Liver (tissue), 9 donors: ENCODE data around the gene RNF220. TPM values are rescaled to one million over a fixed set of nuclear protein-coding genes. Genes with fewer than 3 reads are reported as not detected.

Source experiments
- DNase-seq: peaks from one replicate; pipeline ENCODE4 v3.0.0-alpha.2; 2017; ENCODE audit warnings: low spot score
- H3K27ac ChIP-seq, 2 donors: one replicate each; pipeline ENCODE4 v1.7.0; 2013; ENCODE audit warnings: inconsistent platforms in 2 of 2, low read length in 2 of 2, control low read depth in 1 of 2, low read depth in 1 of 2, mild to moderate bottlenecking in 1 of 2
- H3K27me3 ChIP-seq, 4 donors: one replicate each; pipeline versions ENCODE4 v1.6.1 to v1.7.0; 2013; ENCODE audit warnings: low read length in 3 of 4, inconsistent platforms in 1 of 4, mild to moderate bottlenecking in 1 of 4, moderate library complexity in 1 of 4; ENCODE audit not compliant: control insufficient read depth in 4 of 4, insufficient read depth in 4 of 4
- H3K36me3 ChIP-seq, 4 donors: one replicate each; pipeline versions ENCODE4 v1.6.1 to v1.7.0; 2013; ENCODE audit warnings: low read length in 3 of 4, mild to moderate bottlenecking in 3 of 4, low read depth in 1 of 4, moderate library complexity in 1 of 4; ENCODE audit not compliant: control insufficient read depth in 4 of 4, insufficient read depth in 3 of 4
- H3K4me1 ChIP-seq, 4 donors: one replicate each; pipeline versions ENCODE4 v1.6.1 to v1.7.0; 2013; ENCODE audit warnings: low read length in 3 of 4, mild to moderate bottlenecking in 3 of 4, moderate library complexity in 1 of 4; ENCODE audit not compliant: control insufficient read depth in 4 of 4, insufficient read depth in 4 of 4
- H3K4me3 ChIP-seq, 3 donors: one replicate each; pipeline versions ENCODE4 v1.6.1 to v1.7.0; 2013; ENCODE audit warnings: low read length in 3 of 3, control low read depth in 1 of 3, low read depth in 1 of 3, mild to moderate bottlenecking in 1 of 3
- H3K9ac ChIP-seq, 2 donors: one replicate each; pipeline ENCODE4 v1.7.0; 2013; ENCODE audit warnings: low read length in 2 of 2, mild to moderate bottlenecking in 2 of 2, moderate library complexity in 2 of 2, control low read depth in 1 of 2, low read depth in 1 of 2
- H3K9me3 ChIP-seq, 4 donors: one replicate each; pipeline versions ENCODE4 v1.6.1 to v1.7.0; 2013; ENCODE audit warnings: low read length in 3 of 4; ENCODE audit not compliant: control insufficient read depth in 4 of 4
- CTCF ChIP-seq: fragments of 150-350 bp; IDR thresholded peaks from 2 replicates; pipeline ENCODE4 v1.5.1; 2017; ENCODE audit warnings: improper control_type of control experiment, low read depth, low read length; ENCODE audit not compliant: missing input control
- EGR1 ChIP-seq, 2 donors: IDR thresholded peaks; 2 replicates each; pipeline ENCODE4 v1.6.1; 2016 to 2018; ENCODE audit warnings: antibody characterized with exemption in 2 of 2, low read depth in 2 of 2
- FOXA1 ChIP-seq: IDR thresholded peaks from 2 replicates; pipeline ENCODE4 v1.6.1; 2016; ENCODE audit warnings: antibody characterized with exemption
- FOXA2 ChIP-seq: IDR thresholded peaks from 2 replicates; pipeline ENCODE4 v1.6.1; 2016; ENCODE audit warnings: antibody characterized with exemption
- GABPA ChIP-seq, 2 donors: IDR thresholded peaks in 1 of 2; conservative IDR thresholded peaks in 1 of 2; 2 replicates each; pipeline ENCODE4 v1.6.1; 2016; ENCODE audit warnings: antibody characterized with exemption in 2 of 2, mild to moderate bottlenecking in 1 of 2, moderate library complexity in 1 of 2
- HNF4A ChIP-seq, 2 donors: conservative IDR thresholded peaks; 2 replicates each; pipeline ENCODE4 v1.6.1; 2016; ENCODE audit warnings: antibody characterized with exemption in 2 of 2, mild to moderate bottlenecking in 2 of 2
- HNF4G ChIP-seq: IDR thresholded peaks from 2 replicates; pipeline ENCODE4 v1.6.1; 2016; ENCODE audit warnings: antibody characterized with exemption
- JUND ChIP-seq, 2 donors: IDR thresholded peaks; 2 replicates each; pipeline ENCODE4 v1.6.1; 2016; ENCODE audit warnings: antibody characterized with exemption in 2 of 2
- NR2F2 ChIP-seq: IDR thresholded peaks from 2 replicates; pipeline ENCODE4 v1.6.1; 2016; ENCODE audit warnings: antibody characterized with exemption
- RAD21 ChIP-seq, 2 donors: IDR thresholded peaks; 2 replicates each; pipeline ENCODE4 v1.6.1; 2016; ENCODE audit warnings: antibody characterized with exemption in 2 of 2, mild to moderate bottlenecking in 2 of 2
- REST ChIP-seq: IDR thresholded peaks from 2 replicates; pipeline ENCODE4 v1.6.1; 2016; ENCODE audit warnings: antibody characterized with exemption, mild to moderate bottlenecking
- RXRA ChIP-seq, 2 donors: IDR thresholded peaks; 2 replicates each; pipeline ENCODE4 v1.6.1; 2017 to 2018; ENCODE audit warnings: antibody characterized with exemption in 2 of 2, mild to moderate bottlenecking in 1 of 2
- SP1 ChIP-seq: IDR thresholded peaks from 2 replicates; pipeline ENCODE4 v1.6.1; 2018; ENCODE audit warnings: antibody characterized with exemption, mild to moderate bottlenecking
- TAF1 ChIP-seq: conservative IDR thresholded peaks from 2 replicates; pipeline ENCODE4 v1.6.1; 2016; ENCODE audit warnings: antibody characterized with exemption, mild to moderate bottlenecking
- YY1 ChIP-seq: IDR thresholded peaks from 2 replicates; pipeline ENCODE4 v1.6.1; 2016; ENCODE audit warnings: antibody characterized with exemption, mild to moderate bottlenecking
- ZBTB33 ChIP-seq: IDR thresholded peaks from 2 replicates; pipeline ENCODE4 v1.6.1; 2016; ENCODE audit warnings: antibody characterized with exemption
- WGBS: extraction: QIAGEN DNeasy Blood & Tissue Kit; methylation state at CpG from one replicate; pipeline ENCODE4 v1.1.7; 2013; 5-methylcytosine and 5-hydroxymethylcytosine counted together
- polyA plus RNA-seq, 2 donors: library from polyadenylated mRNA; stranded (reverse) in 1 of 2; unstranded in 1 of 2; fragments of 200-250 nt in 1 of 2; fragments of >200 nt in 1 of 2; fragmentation: Nextera tagmentation in 1 of 2; extraction: Ambion mirVana in 1 of 2; gene quantifications; one replicate each; pipeline versions ENCODE4 v1.2.1 to v1.2.3, GENCODE V29; 2013 to 2015
- total RNA-seq, 2 donors: library from RNA; depleted of rRNA; stranded (reverse); fragments of >200 nt; gene quantifications; one replicate each; pipeline ENCODE4 v1.2.3, GENCODE V29; 2014
- TF ChIP-seq, protein P1 (sequence below): IDR thresholded peaks from 2 replicates; pipeline ENCODE4 v1.6.1; 2016; ENCODE audit warnings: antibody characterized with exemption
- TF ChIP-seq, protein P2 (sequence below): IDR thresholded peaks from 2 replicates; pipeline ENCODE4 v1.6.1; 2016; ENCODE audit warnings: antibody characterized with exemption
- donor health status: healthy.
- donor health status: healthy.
- donor health status: healthy.
- donor health status: healthy.
- donor health status: healthy.

RNF220 gene
- total and polyA plus RNA-seq, 4 donors: 18.2 to 35.8 (median 26.1) TPM

DNA sequence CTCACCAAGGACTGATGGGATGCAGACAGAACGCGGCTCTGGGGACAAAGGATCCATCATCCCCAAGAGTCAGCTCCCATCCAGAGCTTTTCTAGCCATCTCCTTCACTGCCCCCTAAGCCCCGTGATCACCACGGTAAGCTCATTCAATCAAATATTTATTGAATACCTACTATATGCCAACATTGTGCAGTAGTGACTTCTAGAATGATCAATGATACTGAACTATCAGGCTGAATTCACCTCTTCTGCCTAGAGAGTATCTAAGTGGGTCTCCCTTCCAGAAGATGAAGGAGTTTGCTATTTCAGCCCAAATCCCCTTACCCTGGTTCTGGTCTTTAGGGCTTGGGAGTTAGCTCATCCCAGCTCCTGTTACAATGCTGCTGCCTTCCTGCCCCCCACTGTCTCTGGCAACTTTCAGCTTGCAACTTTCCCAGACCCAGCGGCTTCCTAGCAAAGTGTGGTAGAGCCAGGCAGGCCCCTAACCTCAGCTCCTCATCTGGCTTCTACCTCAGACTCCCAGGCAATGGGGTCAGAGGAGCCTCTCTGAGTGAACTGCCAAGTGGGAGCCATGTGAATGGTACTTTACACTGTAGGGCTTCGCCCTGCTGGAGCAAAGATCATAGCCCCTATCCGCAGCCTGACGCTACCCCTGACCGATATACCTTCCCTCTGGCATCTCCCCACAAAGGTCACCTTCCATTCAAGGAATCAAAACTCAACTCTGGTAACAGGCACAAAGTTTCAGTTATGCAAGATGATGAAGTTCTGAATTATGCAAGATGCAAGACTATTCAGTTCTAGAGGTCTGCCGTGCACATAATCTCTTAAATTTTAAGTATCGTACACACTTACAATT is 248.3 kb downstream of the RNF220 start:
- peak; percentile 68 for TF ChIP-seq HNF4G
- TF ChIP-seq RAD21 (IDR thresholded peaks at IDR 0.05): peak in 1 of 2 donors; percentile 21
- no peak for TF ChIP-seq ZBTB33
- TF ChIP-seq GABPA (IDR thresholded peaks at IDR 0.05 in 1 of 2, conservative IDR thresholded peaks at IDR 0.05 in 1 of 2): no peak
- peak in 1 of 2 donors; percentile 92 for TF ChIP-seq RXRA (IDR thresholded peaks at IDR 0.05)
- TF ChIP-seq CTCF: no peak
- no peak for TF ChIP-seq EGR1 (IDR thresholded peaks at IDR 0.05; ENCODE audit: low read depth in 2 of 2)
- no peak for TF ChIP-seq FOXA1
- TF ChIP-seq, protein P1, sequence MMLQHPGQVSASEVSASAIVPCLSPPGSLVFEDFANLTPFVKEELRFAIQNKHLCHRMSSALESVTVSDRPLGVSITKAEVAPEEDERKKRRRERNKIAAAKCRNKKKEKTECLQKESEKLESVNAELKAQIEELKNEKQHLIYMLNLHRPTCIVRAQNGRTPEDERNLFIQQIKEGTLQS: peak; percentile 37
- no peak for TF ChIP-seq FOXA2
- peak in 1 of 2 donors; percentile 90 for TF ChIP-seq HNF4A (conservative IDR thresholded peaks at IDR 0.05)
- no peak for TF ChIP-seq TAF1
- TF ChIP-seq YY1: no peak
- TF ChIP-seq SP1: peak; percentile 74
- no peak for TF ChIP-seq NR2F2
- no peak for TF ChIP-seq JUND (IDR thresholded peaks at IDR 0.05)
- TF ChIP-seq, protein P2, sequence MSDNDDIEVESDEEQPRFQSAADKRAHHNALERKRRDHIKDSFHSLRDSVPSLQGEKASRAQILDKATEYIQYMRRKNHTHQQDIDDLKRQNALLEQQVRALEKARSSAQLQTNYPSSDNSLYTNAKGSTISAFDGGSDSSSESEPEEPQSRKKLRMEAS: no peak
- no peak for TF ChIP-seq REST
- H3K4me1 ChIP-seq: peaks cover 0 to 10% (median 3%) of the 10 kb centered on the region in 4 donors
- WGBS: 57% methylated on average over 11 of the region's 11 CpGs
- DNase-seq: no peak
- no peaks in the 10 kb centered on the region for H3K9me3 ChIP-seq
- no peak overlapping the region for H3K4me3 ChIP-seq
- H3K36me3 ChIP-seq: peaks cover 6 to 31% (median 14%) of the 10 kb centered on the region in 4 donors
- H3K27me3 ChIP-seq: no peaks in the 10 kb centered on the region
- no peak overlapping the region for H3K9ac ChIP-seq
- H3K27ac ChIP-seq: no peak overlapping the region
